Choroid plexus epithelial cell (primary cell): Measurements from ENCODE around the gene DBN1.

ENCODE experiments used
- DNase-seq: peaks from one replicate; pipeline ENCODE4 v3.0.0-alpha.2; 2010; ENCODE audit warnings: low read depth
- H3K4me3 ChIP-seq: 2 replicates; pipeline ENCODE4 v1.5.1; 2011; ENCODE audit warnings: low read depth, mild to moderate bottlenecking, control low read depth, low read length, moderate library complexity
- CTCF ChIP-seq: conservative IDR thresholded peaks from 2 replicates; pipeline ENCODE4 v1.5.1; 2011; ENCODE audit warnings: low read depth, mild to moderate bottlenecking, control low read depth, inconsistent platforms, low read length, moderate library complexity

Gene DBN1

GRCh38 chr5:177442066-177442826 lies 31.2 kb downstream of the DBN1 start:
- no peak overlapping the region for H3K4me3 ChIP-seq
- no peak for DNase-seq
- no peak for TF ChIP-seq CTCF

- DNase-seq = no peak
- TF ChIP-seq CTCF = no peak
Observed at GRCh38 chr5:177440990-177441780, 32.2 kb downstream of the DBN1 start.

DNA sequence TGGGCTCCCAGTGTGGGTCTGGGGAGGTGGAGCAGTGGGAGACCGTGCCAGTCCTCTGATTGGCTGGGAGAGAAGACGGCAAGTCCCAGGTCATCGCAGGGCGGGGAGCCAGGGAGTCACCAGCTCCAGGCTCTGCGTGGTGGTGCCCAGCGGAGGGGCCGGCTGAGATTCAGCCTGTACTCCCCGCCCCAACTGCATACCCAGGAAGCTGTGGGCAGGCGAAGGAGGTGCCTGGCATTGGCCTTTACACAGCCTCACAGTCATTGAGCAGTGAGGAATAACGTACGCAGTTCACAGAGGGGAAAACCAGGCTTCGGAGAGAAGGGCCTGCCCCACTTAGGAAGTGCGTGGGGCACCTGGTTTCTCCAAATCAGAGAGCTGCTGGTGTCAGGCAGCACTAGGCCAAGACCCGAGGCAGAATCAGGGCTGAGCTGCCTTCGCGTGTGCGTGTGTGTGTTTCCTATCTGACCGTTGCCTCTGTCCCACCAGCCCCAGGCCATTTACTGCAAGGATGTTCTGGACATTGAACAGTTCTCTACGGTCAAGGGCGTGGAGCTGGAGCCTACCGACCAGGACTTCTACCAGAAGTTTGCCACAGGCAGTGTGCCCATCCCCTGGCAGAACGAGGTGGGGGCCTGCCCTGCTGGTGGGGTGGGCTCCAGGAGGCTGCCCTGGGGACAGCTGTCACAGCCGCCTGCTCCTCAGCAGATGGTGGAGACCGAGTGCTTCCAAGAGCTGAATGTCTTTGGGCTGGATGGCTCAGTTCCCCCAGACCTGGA lies 33.0 kb downstream of the DBN1 start:
- DNase-seq = no peak
- no peak overlapping the region for H3K4me3 ChIP-seq
- TF ChIP-seq CTCF = no peak

More at GRCh38 chr5:177440990-177441780, 32.2 kb downstream of the DBN1 start:
- no peak overlapping the region for H3K4me3 ChIP-seq

- no peak overlapping the region for H3K4me3 ChIP-seq
- TF ChIP-seq CTCF = no peak
Observed at GRCh38 chr5:177439518-177440053, 33.8 kb downstream of the DBN1 start.

DNA sequence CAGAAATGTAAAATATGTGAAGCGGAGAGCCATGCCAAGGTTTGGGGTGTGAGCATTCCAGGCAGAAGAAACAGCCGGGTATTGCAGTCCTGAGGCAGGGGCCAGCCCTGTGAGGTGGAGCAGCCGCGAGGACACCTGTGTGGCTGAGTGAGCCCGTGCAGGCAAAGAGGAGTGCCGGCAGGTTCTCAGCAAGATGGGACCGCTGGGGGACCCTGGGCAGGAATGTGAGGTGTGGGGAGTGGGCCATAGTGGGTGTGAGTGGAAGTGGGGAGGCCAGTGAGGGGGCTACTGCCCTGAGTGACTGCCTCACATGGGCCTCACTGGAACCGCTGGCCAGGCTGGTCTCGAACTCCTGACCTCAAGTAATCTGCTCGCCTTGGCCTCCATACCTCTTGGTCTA lies 35.0 kb downstream of the DBN1 start:
- TF ChIP-seq CTCF = no peak
- no peak for DNase-seq
- no peak overlapping the region for H3K4me3 ChIP-seq

More at GRCh38 chr5:177439518-177440053, 33.8 kb downstream of the DBN1 start:
- no peak for DNase-seq

GRCh38 chr5:177437623-177438022 lies 35.8 kb downstream of the DBN1 start:
- no peak for DNase-seq
- no peak for TF ChIP-seq CTCF
- H3K4me3 ChIP-seq = no peak overlapping the region
